Omental fat pad (tissue), 4 donors: ENCODE data around the gene HSP90AB1. TPM values are rescaled to one million over a fixed set of nuclear protein-coding genes. Genes with fewer than 3 reads are reported as not detected.

Source experiments
- ATAC-seq: fragments of 150-250 bp; one replicate; pipeline ENCODE4 v1.9.1; 2016; ENCODE audit warnings: mild to moderate bottlenecking, moderate library complexity; ENCODE audit not compliant: low FRiP score
- DNase-seq: peaks from one replicate; pipeline ENCODE4 v3.0.0-alpha.2; 2019; ENCODE audit warnings: low spot score
- CTCF ChIP-seq, 3 donors: fragments of 450-650 bp; IDR thresholded peaks; one replicate each; pipeline ENCODE4 v1.5.1; 2016 to 2017; ENCODE audit warnings: antibody characterized with exemption in 3 of 3, mild to moderate bottlenecking in 3 of 3, moderate library complexity in 2 of 3
- total RNA-seq, 4 donors: library from RNA; depleted of rRNA; stranded (reverse); fragments of >200 nt; gene quantifications; one replicate each; pipeline ENCODE4 v1.1.0, GENCODE V29; 2016

HSP90AB1 gene
- total RNA-seq, 4 donors from 2014 or later: 553 to 1,198 (median 846) TPM

- TF ChIP-seq CTCF (IDR thresholded peaks at IDR 0.05): no peak
- DNase-seq (no peak), ATAC-seq (no peak)
Measured at GRCh38 chr6:44260451-44261297, 13.8 kb downstream of the HSP90AB1 start.

GRCh38 chr6:44261581-44261980 lies 14.7 kb downstream of the HSP90AB1 start:
- no peak for DNase-seq
- no peak for TF ChIP-seq CTCF (IDR thresholded peaks at IDR 0.05)
- no peak for ATAC-seq

GRCh38 chr6:44262467-44263353 lies 15.8 kb downstream of the HSP90AB1 start:
- no peak for TF ChIP-seq CTCF (IDR thresholded peaks at IDR 0.05)
- DNase-seq (no peak), ATAC-seq (no peak)

- DNase-seq: no peak
- no peak for ATAC-seq
- TF ChIP-seq CTCF (IDR thresholded peaks at IDR 0.05): no peak
Measured at GRCh38 chr6:44263354-44264100, 16.6 kb downstream of the HSP90AB1 start.

GRCh38 chr6:44264154-44265006 lies 17.5 kb downstream of the HSP90AB1 start:
- DNase-seq: no peak
- TF ChIP-seq CTCF (IDR thresholded peaks at IDR 0.05): no peak
- ATAC-seq: peak; percentile 0
